ENCODE data around the gene SPAG4. TPM values are rescaled to one million over a fixed set of nuclear protein-coding genes. Genes with fewer than 3 reads are reported as not detected.

The SPAG4 gene
- polyA plus RNA-seq, 1 donor from 2014 or later = 1.2 TPM

- no peaks in the 10 kb centered on the region for H4K20me1 ChIP-seq (ENCODE audit: insufficient read depth)
- no peaks in the 10 kb centered on the region for H3F3A ChIP-seq (ENCODE audit: insufficient read depth, low read length, poor library complexity, severe bottlenecking)
- H3K36me3 ChIP-seq (ENCODE audit: insufficient read depth, low read length) = no peaks in the 10 kb centered on the region
- no peak overlapping the region for H3K27ac ChIP-seq (ENCODE audit: low read length)
- no peaks in the 10 kb centered on the region for H3K79me2 ChIP-seq (replicated peaks; ENCODE audit: insufficient read depth, low read length)
- H3K4me2 ChIP-seq (ENCODE audit: low read length) = no peak overlapping the region
- no peak overlapping the region for H2AFZ ChIP-seq (ENCODE audit: low read depth, low read length)
- H3K4me3 ChIP-seq (ENCODE audit: low read length) = no peak overlapping the region
- TF ChIP-seq MXI1 (conservative IDR thresholded peaks at IDR 0.05; ENCODE audit: poor library complexity, severe bottlenecking) (no peak), EP300 (conservative IDR thresholded peaks at IDR 0.05; ENCODE audit: poor library complexity, severe bottlenecking) (no peak)
- no peaks in the 10 kb centered on the region for H3K9me3 ChIP-seq (ENCODE audit: low read length)
- H3K9me2 ChIP-seq (ENCODE audit: insufficient read depth, low read length) = no peaks in the 10 kb centered on the region
- no peaks in the 10 kb centered on the region for H3K27me3 ChIP-seq (ENCODE audit: insufficient read depth, low read depth, low read length)
- H3K9ac ChIP-seq (ENCODE audit: low read length) = no peak overlapping the region
Observed at GRCh38 chr20:35575958-35576357, 39.7 kb upstream of the SPAG4 start.

GRCh38 chr20:35576816-35577215 is 38.8 kb upstream of the SPAG4 start:
- no peaks in the 10 kb centered on the region for H3K9me3 ChIP-seq (ENCODE audit: low read length)
- H3K9me2 ChIP-seq (ENCODE audit: insufficient read depth, low read length) = no peaks in the 10 kb centered on the region
- no peaks in the 10 kb centered on the region for H3K27me3 ChIP-seq (ENCODE audit: insufficient read depth, low read depth, low read length)
- no peaks in the 10 kb centered on the region for H3F3A ChIP-seq (ENCODE audit: insufficient read depth, low read length, poor library complexity, severe bottlenecking)
- no peak overlapping the region for H3K27ac ChIP-seq (ENCODE audit: low read length)
- H3K36me3 ChIP-seq (ENCODE audit: insufficient read depth, low read length) = no peaks in the 10 kb centered on the region
- H2AFZ ChIP-seq (ENCODE audit: low read depth, low read length) = no peak overlapping the region
- TF ChIP-seq EP300 (conservative IDR thresholded peaks at IDR 0.05; ENCODE audit: poor library complexity, severe bottlenecking) = no peak
- TF ChIP-seq SMC3 (conservative IDR thresholded peaks at IDR 0.05; ENCODE audit: poor library complexity) = no peak
- no peak for TF ChIP-seq EZH2 (IDR thresholded peaks at IDR 0.05; ENCODE audit: borderline replicate concordance, insufficient read depth, low read length, poor library complexity, severe bottlenecking)
- TF ChIP-seq TAF1 (IDR thresholded peaks at IDR 0.05; ENCODE audit: low read depth) = no peak
- TF ChIP-seq RAD21 (conservative IDR thresholded peaks at IDR 0.05) = no peak
- TF ChIP-seq MXI1 (conservative IDR thresholded peaks at IDR 0.05; ENCODE audit: poor library complexity, severe bottlenecking) = no peak
- TF ChIP-seq, protein P1, sequence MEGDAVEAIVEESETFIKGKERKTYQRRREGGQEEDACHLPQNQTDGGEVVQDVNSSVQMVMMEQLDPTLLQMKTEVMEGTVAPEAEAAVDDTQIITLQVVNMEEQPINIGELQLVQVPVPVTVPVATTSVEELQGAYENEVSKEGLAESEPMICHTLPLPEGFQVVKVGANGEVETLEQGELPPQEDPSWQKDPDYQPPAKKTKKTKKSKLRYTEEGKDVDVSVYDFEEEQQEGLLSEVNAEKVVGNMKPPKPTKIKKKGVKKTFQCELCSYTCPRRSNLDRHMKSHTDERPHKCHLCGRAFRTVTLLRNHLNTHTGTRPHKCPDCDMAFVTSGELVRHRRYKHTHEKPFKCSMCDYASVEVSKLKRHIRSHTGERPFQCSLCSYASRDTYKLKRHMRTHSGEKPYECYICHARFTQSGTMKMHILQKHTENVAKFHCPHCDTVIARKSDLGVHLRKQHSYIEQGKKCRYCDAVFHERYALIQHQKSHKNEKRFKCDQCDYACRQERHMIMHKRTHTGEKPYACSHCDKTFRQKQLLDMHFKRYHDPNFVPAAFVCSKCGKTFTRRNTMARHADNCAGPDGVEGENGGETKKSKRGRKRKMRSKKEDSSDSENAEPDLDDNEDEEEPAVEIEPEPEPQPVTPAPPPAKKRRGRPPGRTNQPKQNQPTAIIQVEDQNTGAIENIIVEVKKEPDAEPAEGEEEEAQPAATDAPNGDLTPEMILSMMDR (IDR thresholded peaks at IDR 0.05; ENCODE audit: poor library complexity, severe bottlenecking) = no peak
- TF ChIP-seq POLR2AphosphoS5 (IDR thresholded peaks at IDR 0.05) = no peak
- TF ChIP-seq, protein P2, sequence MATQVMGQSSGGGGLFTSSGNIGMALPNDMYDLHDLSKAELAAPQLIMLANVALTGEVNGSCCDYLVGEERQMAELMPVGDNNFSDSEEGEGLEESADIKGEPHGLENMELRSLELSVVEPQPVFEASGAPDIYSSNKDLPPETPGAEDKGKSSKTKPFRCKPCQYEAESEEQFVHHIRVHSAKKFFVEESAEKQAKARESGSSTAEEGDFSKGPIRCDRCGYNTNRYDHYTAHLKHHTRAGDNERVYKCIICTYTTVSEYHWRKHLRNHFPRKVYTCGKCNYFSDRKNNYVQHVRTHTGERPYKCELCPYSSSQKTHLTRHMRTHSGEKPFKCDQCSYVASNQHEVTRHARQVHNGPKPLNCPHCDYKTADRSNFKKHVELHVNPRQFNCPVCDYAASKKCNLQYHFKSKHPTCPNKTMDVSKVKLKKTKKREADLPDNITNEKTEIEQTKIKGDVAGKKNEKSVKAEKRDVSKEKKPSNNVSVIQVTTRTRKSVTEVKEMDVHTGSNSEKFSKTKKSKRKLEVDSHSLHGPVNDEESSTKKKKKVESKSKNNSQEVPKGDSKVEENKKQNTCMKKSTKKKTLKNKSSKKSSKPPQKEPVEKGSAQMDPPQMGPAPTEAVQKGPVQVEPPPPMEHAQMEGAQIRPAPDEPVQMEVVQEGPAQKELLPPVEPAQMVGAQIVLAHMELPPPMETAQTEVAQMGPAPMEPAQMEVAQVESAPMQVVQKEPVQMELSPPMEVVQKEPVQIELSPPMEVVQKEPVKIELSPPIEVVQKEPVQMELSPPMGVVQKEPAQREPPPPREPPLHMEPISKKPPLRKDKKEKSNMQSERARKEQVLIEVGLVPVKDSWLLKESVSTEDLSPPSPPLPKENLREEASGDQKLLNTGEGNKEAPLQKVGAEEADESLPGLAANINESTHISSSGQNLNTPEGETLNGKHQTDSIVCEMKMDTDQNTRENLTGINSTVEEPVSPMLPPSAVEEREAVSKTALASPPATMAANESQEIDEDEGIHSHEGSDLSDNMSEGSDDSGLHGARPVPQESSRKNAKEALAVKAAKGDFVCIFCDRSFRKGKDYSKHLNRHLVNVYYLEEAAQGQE (IDR thresholded peaks at IDR 0.05; ENCODE audit: borderline replicate concordance) = no peak
- H3K4me2 ChIP-seq (ENCODE audit: low read length) = no peak overlapping the region
- no peak overlapping the region for H3K4me3 ChIP-seq (ENCODE audit: low read length)
- H3K9ac ChIP-seq (ENCODE audit: low read length) = no peak overlapping the region
- H4K20me1 ChIP-seq (ENCODE audit: insufficient read depth) = no peaks in the 10 kb centered on the region
- no peaks in the 10 kb centered on the region for H3K79me2 ChIP-seq (replicated peaks; ENCODE audit: insufficient read depth, low read length)

DNA sequence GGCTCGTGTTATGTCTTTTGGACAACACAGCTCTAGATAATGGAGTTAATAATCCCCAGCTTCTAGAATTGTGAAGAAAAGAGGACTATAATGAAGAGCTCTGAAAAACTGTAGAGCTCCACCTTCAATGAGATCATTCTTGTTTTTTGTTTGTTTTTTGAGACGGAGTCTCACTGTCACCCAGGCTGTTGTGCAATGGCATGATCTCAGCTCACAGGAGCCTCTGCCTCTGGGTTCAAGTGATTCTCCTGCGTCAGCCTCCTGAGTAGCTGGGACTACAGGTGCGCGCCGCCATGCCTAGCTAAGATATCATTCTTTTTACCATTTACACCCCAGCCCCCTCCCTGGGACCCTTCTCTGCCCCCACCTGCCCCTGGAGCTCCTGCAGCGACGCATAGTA is 37.2 kb upstream of the SPAG4 start:
- no peaks in the 10 kb centered on the region for H3K27me3 ChIP-seq (ENCODE audit: insufficient read depth, low read depth, low read length)
- no peak overlapping the region for H3K4me2 ChIP-seq (ENCODE audit: low read length)
- H3K79me2 ChIP-seq (replicated peaks; ENCODE audit: insufficient read depth, low read length) = no peaks in the 10 kb centered on the region
- H3K9ac ChIP-seq (ENCODE audit: low read length) = no peak overlapping the region
- H3K27ac ChIP-seq (ENCODE audit: low read length) = no peak overlapping the region
- H3K9me3 ChIP-seq (ENCODE audit: low read length) = no peaks in the 10 kb centered on the region
- no peaks in the 10 kb centered on the region for H4K20me1 ChIP-seq (ENCODE audit: insufficient read depth)
- H3K9me2 ChIP-seq (ENCODE audit: insufficient read depth, low read length) = no peaks in the 10 kb centered on the region
- TF ChIP-seq SMC3 (conservative IDR thresholded peaks at IDR 0.05; ENCODE audit: poor library complexity) = no peak
- no peak for TF ChIP-seq MXI1 (conservative IDR thresholded peaks at IDR 0.05; ENCODE audit: poor library complexity, severe bottlenecking)
- no peak for TF ChIP-seq TAF1 (IDR thresholded peaks at IDR 0.05; ENCODE audit: low read depth)
- TF ChIP-seq RAD21 (conservative IDR thresholded peaks at IDR 0.05) = no peak
- no peak for TF ChIP-seq POLR2AphosphoS5 (IDR thresholded peaks at IDR 0.05)
- TF ChIP-seq, protein P2 (IDR thresholded peaks at IDR 0.05; ENCODE audit: borderline replicate concordance) = no peak
- TF ChIP-seq EZH2 (IDR thresholded peaks at IDR 0.05; ENCODE audit: borderline replicate concordance, insufficient read depth, low read length, poor library complexity, severe bottlenecking) = no peak
- H2AFZ ChIP-seq (ENCODE audit: low read depth, low read length) = no peak overlapping the region
- H3F3A ChIP-seq (ENCODE audit: insufficient read depth, low read length, poor library complexity, severe bottlenecking) = no peaks in the 10 kb centered on the region
- H3K4me3 ChIP-seq (ENCODE audit: low read length) = no peak overlapping the region
- H3K36me3 ChIP-seq (ENCODE audit: insufficient read depth, low read length) = no peaks in the 10 kb centered on the region
